NCI-H2081 (cell line): ENCODE data around the gene ABHD12B.

Source experiments
- DNase-seq, 2 experiments: peaks; one replicate each; lab custom pipeline; 2025; lab: John Stamatoyannopoulos, UW

Gene ABHD12B, protein sequence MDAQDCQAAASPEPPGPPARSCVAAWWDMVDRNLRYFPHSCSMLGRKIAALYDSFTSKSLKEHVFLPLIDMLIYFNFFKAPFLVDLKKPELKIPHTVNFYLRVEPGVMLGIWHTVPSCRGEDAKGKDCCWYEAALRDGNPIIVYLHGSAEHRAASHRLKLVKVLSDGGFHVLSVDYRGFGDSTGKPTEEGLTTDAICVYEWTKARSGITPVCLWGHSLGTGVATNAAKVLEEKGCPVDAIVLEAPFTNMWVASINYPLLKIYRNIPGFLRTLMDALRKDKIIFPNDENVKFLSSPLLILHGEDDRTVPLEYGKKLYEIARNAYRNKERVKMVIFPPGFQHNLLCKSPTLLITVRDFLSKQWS

DNA sequence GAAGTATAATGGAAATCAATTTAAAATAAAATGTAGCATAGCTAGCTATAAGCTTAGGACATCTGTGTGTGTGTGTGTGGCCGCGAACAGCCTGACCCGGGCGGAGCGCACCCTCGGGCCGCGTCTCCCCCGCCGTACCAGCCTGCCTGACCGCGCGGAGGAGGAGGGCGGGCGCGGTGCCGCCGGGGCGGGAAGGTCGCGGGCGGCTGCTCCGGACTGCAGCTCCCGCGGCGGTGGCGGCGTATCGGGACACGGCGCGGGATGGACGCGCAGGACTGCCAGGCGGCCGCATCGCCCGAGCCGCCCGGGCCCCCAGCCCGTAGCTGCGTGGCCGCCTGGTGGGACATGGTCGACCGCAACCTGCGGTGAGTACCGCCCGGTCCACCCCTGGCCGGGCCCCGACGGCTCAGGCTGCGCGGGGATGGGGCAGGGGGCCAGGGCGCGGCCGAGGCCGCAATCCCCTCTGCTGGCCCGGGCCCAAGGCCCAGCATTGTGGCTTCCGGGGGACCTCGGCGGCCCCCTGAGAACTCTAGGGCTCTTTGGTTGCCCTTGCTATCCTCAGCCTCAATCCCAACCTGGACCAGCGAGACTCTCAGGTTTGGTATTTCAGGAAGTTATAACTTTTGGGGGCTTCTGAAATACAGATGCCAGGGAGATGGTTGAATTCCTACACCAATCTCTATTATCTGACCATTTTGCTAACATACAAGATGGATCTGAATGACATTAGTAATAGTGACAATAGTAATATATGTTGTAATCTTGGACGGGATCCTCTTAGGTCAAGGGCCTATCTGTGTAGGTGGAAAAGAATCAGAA is at the start of gene ABHD12B:
Gene ABHD12B (plus strand): TSS at position 140 of the 819 bp plus-strand sequence. CDS start 122 bp downstream, at position 262.
- no peak for DNase-seq

DNA sequence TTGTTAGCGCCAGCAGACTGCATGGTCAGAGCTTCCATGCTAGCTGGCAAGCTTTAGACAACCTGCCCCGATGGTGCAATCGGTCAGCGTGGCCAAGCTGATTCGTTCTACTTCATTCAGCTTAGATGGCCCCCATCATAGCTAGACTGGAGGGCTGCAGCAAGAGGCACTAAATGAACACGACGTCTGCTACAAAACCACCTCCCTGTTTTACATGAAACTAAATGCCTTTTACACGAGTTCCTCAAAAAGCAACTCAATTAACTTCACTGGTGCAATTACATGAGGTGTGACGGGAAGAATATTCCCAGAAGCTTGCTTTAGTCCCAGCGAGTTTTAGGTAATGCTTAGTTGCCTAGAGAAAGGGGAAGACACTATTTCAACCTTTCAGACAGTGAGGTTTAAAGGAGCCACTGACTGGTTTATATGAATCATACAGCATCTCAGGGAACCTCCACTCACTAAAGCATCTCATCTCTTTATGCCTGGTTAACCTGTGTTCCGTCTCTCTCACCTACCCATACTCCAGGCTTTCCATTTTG is 49.3 kb upstream of the ABHD12B start:
- DNase-seq = no peak

DNA sequence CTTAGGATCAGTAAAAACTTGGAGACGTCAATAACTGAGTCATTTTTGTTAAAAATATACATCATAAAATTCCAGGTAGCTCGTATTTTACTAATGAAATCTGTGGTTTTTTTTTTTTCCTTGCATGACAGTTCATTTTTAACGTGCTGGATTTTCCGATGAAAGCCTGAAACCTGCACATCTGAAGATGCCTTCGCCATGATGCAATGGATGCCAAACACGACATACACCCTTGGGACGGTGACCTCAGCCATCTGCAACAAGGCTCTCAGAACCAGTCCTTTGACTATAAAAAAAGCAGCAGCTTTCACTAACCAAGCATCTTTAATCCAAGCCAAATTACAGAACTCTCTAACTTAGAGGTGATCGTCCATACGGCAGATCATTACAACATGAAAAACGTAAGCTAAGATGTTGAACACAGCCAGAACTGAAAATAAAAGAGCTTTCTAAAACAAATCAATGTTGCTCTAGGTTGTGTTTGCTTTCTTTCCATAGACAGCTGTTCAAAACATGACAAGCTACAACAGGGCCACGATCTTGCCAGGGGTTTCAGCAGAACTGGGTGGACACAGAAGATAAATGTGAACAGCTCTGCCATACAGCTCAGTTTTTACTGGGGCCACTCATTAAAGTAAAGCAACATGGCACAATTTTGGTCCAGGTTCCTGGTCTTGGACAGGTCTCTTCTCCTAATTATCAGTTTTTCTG is 48.6 kb upstream of the ABHD12B start:
- peak; percentile 36 to 72 for DNase-seq

DNA sequence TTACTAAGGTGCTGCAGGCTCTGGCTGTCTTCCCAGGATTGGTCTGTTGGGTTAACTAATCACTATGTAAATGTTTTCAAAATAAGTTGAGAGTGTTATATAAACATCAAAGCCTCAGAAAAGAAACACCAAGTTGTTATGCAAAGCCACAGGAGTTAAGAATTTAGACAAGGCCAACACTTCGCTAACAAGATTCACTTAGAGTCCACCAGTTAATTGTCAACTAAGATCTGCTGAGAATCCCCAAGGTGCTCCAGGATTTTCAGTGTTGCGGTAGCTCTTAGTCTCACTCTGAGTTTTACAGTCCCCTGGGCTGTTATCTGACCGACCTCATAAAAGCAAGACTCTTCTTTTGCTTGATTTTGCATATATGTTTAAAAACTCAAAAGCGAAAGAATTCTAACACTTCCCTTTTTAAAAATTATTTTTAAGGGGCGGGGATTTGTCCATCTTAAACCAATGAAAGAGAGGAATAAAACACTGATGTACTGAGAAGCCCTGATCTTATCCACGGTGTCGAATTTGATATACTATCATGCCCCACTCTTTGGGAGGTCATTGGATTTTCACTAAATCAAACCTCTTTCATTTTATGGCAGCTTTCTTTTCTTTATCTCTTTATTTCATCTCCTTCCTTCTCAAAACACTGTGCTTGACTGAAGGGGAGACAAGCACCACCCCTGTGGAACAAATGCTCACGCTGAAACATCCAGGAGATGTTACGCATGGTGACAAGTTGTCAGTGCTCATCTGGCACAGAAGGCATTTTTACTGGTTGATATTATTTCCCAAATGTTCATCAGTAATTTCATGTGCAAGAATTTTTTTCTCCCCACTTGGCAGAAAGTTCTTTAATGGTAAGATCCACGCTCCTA is 47.9 kb upstream of the ABHD12B start:
- DNase-seq = no peak

DNA sequence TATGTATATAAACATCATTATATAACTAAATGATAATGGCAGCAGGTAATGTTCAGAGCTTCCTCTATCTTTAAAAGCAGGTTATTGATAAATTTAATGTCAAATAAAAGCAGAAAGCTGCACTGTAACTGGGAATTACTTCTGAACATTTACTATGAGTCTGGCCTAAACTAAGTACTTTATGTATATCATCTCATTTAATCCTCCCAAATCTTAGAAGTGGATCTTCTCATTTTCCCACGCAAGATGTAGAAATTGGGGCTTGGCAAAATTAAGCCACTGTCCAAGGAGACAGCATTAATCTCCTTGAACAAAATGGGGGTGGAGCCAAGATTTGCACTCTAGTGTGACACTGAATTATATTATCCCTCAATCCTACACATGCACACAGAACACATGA is 46.5 kb upstream of the ABHD12B start:
- DNase-seq = no peak

DNA sequence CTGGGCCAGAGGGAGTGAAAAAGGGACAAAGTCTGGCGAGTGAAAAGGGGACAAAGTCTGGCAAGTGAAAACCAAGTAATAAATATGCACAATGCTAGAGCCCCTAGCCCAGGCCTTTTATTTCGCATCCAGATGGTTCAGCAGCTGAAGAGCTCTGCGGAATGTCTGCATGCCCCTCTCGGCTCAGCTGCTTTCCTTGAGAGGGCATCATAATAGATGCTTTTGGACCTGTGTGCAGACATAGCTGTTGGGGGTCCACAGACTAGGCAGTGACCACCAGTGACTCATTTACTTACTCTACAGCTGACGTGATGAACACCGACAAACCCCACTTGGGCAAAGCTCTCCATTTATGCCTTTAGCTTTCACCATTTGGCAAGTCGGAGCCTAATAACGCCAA is 45.2 kb upstream of the ABHD12B start:
- DNase-seq = no peak

DNA sequence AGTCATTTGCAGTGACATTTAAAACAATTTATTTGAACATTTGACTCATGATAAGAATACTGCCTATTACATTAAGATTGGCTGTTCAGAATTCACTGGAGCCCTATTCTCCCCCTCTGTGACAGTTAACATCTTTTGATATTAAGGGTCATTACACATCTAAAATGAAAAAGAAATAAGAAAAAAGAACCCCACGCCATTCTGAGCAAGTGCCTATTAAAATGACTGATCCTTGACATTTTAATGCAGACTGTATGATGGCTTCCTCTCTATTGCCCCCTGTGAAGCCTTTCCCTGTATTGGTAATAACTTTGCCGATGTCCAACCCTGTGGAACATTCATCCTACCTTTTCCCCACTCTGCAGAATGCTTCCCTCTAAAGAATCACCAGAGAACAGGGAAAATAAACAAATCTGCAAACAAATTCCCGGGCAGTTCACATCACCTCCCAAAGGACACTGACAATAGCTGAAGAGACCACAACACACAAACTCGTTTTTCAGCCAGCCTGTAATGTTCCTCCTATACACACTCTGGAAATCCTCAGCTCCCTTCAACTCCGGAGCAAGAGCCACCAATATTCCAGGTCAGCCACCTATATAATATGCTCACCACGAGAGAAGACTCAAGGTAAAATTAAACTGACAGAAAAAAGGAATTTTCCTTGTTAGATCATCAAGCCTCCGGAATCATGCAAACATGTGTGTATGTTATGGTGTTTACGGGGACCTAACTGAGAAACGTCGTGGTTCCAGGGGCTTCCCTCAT is 42.9 kb upstream of the ABHD12B start:
- no peak for DNase-seq

DNA sequence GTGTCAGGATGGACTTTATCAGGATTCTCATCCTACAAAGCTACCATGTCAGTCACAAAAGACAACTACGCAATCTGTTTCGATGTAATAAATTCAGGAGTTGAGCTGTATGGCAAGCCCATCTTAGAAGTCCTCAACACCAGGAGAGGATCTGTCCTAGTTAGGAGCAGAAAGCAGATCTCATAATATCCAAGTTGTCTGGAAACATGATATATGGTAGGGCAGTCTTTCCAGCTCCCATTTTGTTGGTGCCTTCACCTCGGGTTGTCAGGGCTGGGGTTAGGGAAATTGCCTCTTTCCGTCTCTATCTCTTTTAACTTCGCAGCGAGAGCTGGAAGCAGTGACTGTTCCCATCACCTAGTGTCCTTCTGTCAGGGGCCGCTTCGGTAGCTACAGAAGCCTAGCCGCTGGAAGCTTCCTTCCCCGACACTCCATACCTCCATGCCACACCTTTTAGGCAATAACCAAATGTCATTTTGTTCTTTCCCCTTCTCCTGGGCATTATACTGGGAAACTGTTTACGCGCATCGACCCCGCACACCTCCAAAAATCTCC is 42.3 kb upstream of the ABHD12B start:
- peak in 1 of 2 experiments; percentile 31 for DNase-seq

DNA sequence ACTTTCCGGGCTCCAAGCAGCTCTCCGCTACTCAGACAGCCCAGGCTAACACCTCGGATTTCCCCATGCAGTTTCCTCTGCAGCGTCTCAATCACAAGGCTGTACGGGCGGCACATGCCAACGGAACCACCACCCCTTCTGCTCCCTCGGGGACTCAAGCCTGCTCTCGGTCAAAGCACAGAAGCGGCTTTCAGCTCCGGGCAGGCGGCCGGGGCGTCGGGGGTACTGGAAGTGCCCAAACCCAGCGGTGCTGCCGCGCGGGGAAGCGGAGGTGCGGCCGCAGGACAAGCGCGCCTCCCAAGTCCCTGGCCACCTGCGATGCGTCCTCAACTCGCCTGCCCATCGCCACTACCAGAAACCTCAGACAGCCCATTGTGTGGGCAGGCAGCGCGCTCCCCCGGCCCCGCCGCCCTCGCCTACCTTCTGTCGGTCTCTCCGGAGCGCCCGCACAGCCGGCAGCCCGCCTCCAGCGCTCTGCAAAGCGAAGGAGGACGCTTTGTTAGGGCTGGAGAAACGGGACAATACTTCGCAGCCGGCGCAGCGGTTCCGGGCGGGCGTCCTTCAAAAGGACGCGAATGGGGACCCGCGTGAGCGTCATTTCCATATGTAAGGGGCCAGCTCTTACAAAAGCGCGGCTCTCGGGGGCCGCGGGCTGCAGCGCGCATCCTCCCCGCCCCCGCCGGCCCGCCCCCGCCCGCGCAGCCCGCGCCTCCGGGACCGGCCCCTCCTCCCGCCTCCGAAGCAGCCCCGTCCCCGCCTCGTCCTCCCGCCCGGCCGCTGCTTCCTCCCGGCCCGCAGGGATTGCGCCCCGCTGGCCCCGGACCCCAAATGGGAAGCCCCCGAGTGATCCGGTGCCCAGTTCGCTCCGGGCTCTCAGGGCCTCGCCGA is 41.6 kb upstream of the ABHD12B start:
- DNase-seq = peak; percentile 46 to 58

DNA sequence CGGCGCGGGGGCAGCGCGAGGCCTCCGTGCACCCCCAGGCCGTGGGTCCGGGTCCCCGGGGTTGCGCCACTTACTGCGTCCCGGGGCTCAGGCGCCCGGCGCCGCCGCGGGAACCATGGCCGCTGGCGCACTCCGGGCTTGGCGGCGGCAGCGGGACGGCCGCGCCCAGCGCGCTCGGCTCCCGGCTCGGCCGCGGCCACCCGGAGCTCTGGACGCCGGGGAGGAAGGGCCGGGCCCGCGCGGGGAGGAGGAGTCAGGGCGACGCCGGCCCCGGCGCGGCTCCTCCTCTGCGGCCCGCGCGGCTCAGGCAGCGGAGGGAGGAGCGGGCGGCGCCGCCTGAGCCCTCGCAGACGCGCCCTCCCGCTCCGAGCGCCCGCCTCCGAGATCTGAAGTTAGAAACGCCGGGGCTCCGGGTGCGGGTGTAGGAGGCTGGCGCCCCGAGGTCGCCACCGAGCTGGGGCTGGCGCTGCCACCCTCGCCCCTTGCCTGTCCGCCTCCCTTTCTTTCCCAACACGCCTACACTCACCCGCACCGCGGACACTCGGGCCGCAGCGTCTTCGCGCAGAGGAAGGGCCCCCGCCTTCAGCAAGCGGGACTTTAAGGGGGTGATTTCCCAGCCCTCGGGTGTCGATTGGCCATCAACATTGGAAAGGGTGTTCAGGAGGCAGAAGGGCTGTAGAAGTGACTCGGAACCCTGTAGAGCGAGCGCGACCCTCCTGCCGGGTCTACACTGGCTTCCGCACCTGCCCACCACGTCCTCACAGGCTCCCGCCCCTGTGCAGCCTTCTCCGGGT is 40.7 kb upstream of the ABHD12B start, which contains the start of gene NIN:
Gene NIN (minus strand): TSS at position 231 of the 794 bp plus-strand sequence. CDS start 9,106 bp downstream, outside the sequence.
- DNase-seq = peak; percentile 70 to 80

DNA sequence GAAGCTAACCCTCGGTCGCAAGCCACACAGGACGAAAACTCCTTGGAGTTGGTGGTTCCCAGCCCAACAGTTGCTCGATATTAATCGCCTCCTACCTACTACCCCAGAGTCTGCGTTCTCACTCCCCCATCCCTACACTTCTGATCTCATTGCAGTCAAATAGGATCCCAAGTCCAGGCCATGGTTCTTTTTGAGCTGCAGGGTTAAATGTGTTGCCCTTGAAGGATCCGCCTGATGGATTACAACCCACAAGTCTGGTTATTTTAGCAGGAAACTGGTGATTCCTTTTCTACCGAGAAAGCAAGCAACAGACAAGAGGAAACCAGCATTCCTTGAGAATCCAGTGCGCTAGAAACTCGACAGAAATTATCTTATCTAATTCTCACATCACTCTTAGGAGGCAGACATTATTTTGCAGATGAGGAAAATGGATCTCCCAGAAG is 40.1 kb upstream of the ABHD12B start:
- DNase-seq = no peak

DNA sequence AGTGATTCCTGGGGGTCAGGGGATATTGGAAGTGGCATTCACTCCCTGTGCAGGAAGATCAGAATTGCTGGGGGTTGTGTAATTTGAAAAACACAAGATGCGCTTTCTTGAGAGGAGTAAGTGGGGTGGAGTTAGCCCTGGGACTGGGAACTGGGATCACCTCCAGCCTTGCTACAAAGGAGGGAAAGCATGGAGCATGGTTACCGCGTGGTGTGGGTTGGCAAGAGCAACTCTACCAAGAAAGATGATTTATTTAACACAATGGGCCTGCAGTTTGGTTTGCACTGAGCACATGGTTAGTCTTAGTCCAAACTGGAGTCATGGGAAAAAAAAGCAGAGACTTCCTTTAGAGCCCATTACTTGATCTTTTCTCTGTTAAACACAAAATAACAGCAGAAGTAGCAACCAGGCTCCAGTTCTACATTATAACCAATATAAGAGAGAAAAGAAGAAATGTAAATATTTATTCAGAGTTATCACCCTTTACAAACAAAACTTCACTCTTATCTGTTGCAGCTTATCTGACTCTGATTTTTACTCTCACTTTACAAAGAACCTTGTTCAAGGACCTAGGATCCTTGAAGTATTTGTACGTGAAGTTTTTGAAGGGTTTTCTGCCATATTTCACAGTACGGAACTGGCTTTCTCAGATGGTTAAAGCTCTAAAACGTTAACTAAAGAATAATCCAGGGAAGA is 38.8 kb upstream of the ABHD12B start:
- no peak for DNase-seq

DNA sequence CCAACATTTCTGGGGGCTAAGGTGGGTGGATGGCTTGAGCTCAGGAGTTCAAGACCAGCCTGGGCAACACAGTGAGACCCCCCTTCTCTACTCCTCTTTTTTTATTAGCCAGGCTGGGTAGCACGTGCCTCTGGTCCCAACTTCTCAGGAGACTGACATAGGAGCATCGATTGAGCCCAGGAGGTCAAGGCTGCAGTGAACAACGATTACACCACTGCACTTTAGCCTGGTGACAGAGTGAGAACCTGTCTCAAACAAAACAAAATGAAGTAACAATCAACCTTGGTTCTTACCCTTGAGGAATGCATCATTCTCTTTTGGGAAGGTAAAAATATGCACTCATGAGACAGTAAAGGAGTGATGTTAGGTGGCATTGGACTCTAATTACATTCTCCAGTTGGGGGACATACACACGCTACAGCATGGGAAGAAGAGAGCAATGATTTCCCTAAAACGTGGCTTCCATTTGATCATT is 37.0 kb upstream of the ABHD12B start:
- no peak for DNase-seq

DNA sequence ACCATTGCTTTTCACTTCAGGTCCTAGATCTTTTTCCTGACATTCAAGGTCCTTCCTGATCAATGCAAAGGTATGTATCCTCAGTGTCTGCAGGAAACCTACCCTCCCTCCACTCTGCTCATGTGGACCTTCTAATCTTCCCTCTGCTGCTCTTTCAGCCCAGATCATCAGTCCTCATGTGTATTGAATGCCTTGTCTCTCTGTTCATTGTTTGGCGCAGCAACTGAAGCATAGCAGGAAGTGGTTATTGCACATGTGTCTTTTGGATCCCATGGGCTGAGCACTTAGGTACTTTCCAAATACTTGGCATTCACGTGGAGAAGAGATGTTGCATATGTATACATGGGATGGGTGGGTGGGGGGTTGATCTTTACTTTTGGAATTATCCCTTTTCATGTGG is 36.6 kb upstream of the ABHD12B start:
- DNase-seq = no peak

DNA sequence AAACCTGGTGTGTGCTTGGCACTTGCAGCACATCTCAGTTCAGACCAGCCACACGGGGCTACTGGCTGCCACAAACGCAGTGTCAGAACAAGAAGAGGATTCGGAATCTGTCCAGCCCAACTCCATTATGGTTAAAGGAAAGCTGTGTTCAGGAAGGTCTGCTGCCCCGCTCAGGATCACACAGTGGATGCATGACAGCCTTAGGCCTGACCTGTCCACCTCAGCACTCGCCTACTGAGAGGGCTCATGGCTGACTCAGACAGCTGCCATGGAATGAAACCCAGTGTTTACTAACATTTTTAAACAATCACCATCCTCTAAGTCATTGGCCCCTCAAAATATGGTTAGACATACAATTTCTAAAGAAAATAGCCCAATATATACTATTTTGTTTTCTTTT is 35.3 kb upstream of the ABHD12B start:
- no peak for DNase-seq

DNA sequence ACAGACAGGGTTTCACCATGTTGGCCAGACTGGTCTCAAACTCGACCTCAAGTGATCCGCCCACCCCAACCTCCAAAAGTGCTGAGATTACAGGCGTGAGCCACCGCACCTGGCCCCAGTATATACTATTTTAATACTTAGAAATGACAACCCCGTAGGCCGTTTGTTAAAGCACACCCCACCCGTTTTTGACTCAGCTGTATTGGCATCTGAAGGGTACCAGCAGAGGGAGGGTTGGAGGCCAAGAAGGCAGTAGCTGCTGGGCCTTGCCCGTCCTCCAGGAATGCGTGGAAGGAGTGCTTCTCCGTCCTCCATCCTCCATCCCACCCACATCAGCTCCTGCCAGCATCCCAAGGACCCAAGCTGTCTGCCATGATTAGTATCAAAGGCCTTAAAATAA is 34.6 kb upstream of the ABHD12B start:
- DNase-seq = no peak

DNA sequence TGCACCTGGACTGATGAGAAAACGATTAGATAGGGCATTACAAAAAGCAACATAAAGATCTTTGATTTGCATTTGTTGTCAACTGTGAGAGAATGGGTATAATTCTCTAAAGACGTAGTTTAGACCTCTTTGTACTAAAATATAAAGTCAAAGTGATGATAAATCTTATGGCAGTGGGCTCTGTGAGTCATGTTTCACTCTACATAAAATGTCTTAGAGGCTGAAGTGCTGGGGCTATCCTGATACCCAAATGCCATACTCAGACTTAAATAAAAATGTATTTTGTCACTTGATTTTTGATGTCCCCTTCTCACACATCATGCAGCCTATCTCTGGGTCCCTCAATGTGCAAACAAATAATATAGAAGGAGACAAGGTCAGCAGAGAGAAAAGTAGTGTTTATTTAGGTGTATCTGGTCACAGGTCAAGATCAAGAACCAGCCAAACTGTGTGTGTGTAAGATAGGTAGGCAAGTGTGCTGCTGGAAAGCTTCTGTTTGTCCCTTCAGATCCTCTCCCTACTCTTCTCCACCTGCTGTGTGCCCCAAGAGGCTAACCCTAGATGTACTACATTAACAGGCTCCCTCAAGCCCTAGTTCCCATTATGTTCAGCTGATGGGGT is 33.9 kb upstream of the ABHD12B start:
- DNase-seq = no peak
